DMS153 (cell line): ENCODE results near the gene MAP3K5.
A peak's percentile ranks its signal among the peaks of the same experiment; 100 is the strongest.
"Not testable (repeated sequence)": the region's sequence is repeated elsewhere in the genome, so short reads cannot be mapped to it uniquely, and the experiment has no call there.

Source experiments
- DNase-seq: peaks from one replicate; lab custom pipeline; 2025; lab: John Stamatoyannopoulos, UW

Gene MAP3K5

DNA sequence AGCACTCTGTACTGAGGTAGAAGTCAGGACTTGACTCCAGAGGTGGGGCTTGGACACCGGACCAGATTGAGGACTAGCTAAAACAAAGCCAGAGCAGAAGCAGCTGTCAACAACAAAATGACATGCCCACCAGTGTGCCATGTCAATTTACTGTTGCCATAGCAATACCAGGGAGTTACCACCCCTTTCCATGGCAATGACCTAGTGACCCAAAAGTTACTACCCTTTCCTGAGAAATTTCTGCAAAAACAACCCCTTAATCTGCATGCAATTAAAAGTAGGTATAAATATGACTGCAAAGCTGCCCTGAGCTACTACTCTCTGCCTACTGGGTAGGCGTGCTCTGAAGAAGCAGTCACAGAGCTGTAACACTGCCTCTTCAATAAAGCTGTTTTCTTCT is 21.0 kb downstream of the MAP3K5 start:
- no peak for DNase-seq

DNA sequence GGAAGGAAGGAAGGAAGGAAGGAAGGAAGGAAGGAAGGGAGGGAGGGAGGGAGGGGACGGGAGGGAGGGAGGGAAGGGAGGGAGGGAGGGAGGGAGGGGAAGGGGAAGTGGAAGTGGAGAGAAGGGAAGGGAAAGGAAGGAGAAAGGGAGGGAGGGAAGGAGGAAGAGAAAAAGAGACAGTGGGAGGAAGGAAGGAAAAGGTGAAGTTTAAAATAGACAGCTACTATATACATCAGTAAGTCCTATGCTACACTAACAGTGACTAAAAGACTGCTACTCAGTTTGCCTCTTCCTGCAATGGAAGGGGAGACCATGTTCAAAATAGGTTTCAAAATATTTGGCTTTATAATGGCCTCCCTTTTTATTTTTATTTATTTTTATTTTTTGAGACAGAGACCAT is 22.5 kb downstream of the MAP3K5 start:
- no peak for DNase-seq

DNA sequence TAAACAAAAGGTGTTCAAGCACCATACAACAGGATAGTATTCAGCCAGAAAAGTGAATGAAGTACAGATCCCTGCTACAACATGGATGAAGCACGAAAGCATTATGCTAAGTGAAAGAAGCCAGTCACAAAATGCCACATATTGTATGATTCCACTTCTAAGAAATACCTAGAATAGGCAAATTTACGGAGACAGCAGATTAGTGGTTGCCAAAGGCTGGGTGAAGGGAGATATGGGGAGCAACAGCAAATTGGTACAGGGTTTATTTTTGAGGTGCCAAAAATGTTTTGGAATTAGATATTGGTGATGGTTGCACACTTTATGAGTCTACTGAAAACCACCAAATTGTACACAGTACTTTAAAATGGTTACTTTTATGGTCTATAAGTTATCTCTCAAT is 23.2 kb downstream of the MAP3K5 start:
- DNase-seq = no peak

GRCh38 chr6:136767570-136768309 is 24.5 kb downstream of the MAP3K5 start:
- no peak for DNase-seq

- no peak for DNase-seq
Observed at GRCh38 chr6:136767103-136767502, 25.2 kb downstream of the MAP3K5 start.

DNA sequence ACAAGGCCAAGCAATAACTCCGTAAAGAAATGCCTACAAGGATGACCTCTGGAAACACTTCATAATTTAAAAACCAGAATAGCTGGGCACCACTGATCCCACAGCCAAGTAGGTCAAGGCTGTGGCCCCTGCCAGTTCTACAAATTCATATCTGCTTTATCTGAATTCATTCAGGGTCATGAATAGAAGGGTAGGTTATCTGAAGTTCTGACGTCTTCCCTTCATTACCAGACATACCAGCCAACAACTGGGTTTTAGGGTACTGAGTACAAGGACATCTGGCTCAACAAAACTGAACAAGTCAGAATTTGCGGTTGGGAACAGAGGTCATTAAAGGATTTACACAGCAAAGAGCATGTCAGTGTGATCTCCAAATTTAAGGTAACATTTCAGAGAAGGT is 26.0 kb downstream of the MAP3K5 start:
- DNase-seq = no peak

- no peak for DNase-seq
Observed at GRCh38 chr6:136764517-136764993, 27.7 kb downstream of the MAP3K5 start.

- DNase-seq = no peak
Observed at GRCh38 chr6:136763716-136764516, 28.4 kb downstream of the MAP3K5 start.

GRCh38 chr6:136763255-136763654 is 29.0 kb downstream of the MAP3K5 start:
- DNase-seq = no peak

DNA sequence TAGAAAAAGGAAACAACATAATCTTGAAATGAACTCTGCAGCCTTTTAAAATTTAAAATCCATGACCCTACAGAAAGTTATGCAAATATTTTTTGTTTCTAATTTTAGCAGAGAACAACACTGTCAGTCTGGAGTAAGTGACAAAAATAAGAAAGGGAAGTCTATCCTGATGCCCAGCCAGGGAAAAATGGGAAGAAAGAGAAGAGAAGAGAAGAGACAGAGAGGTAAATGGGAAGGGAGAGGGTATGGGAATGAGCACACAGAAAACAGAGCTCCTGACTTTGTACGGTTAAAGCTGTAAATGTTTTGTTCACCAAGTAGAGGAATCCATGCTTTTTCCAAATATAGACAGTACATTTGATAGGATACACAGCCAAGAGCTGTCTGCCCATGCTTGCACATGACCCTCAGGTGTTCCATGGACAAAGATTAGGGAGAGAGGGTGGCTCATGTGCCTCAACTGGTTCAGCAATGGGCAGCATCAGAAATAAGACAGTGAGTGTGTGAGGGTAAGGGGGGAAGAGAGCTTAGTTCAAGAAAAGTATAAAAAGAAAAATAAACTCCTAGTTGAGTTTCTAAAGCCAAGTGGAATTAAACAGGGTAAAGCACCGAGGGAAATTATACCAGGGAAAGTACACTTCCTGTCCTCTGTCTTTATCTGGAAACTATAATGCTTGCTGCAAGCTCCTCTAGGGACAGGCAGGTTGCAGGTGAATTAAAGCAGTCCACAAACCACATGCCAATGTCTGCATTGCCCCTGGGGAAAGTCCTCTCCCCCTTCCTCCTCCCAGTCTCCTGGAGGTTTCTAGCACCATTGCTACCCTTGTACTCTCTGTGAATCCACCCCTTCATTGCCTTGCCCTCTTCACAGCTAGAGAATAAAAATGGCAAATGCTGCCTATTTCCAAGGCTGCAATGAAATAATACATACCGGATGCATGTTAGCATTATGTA is 30.0 kb downstream of the MAP3K5 start:
- DNase-seq = peak; percentile 30

- DNase-seq = no peak
Observed at GRCh38 chr6:136761227-136761922, 30.9 kb downstream of the MAP3K5 start.

GRCh38 chr6:136760781-136761180 is 31.5 kb downstream of the MAP3K5 start:
- not testable (repeated sequence) for DNase-seq

GRCh38 chr6:136757150-136757549 is 35.1 kb downstream of the MAP3K5 start:
- DNase-seq = no peak

GRCh38 chr6:136754820-136755219 is 37.5 kb downstream of the MAP3K5 start:
- DNase-seq = no peak

- DNase-seq = no peak
Observed at GRCh38 chr6:136753624-136754023, 38.7 kb downstream of the MAP3K5 start.

GRCh38 chr6:136752554-136752953 is 39.7 kb downstream of the MAP3K5 start:
- DNase-seq = no peak

DNA sequence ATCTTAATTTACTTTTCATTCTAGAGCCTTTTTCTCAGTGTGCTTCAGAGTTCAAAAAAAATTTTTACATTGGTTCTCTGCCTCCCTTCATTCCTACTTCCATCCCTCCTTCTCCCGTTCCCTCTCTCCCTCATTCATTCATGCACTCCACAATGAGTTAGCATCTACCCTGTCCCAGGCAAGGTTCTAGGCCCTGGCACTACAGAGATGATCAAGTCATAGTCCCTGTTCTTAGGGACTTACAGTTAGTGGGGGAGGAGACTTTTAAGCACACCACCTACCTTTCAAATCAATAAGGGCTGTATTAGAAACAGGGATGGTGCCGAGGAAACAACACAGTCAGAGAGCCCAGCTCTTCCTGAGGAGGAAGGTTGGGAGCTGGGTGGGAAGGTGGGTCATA is 40.3 kb downstream of the MAP3K5 start:
- DNase-seq = no peak

- DNase-seq = no peak
Observed at GRCh38 chr6:136751522-136751956, 40.7 kb downstream of the MAP3K5 start.

DNA sequence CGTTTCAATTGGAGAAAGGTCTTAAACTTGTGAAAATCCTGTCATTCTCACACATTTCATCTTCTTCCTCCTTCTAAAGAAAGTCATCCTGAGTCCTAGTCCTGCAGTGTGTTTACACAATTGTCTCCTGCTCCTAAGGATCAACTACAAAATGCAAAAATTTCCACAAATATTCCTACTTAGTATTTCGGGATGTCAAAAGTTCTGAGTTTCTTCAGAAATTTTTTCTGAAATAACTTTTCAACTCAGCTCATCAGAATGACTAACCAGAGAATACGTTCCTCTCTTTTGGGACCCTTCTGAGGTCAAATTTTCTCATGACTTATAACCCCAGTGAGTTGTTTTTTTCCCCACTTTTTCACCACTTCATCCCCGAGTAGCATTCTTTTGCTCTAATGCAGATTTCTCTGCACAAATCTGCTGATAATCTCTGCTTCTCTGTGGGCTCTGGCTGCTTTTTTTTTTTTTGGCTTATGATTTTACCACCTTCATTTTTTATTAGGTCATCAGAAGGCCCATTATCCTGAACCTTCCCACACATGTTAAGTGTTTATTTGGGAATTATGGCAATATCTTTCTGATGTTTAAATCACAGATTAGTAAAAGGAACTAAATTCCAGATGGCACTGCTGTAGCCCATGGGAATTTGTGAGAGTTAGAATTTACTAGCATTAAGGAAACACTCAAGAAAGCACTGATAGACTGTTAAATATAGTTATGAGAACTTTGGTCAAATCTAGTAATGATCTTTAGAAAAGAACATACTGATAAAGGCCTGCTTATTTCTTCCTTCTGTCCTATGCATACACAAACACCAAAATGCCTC is 41.4 kb downstream of the MAP3K5 start:
- no peak for DNase-seq

DNA sequence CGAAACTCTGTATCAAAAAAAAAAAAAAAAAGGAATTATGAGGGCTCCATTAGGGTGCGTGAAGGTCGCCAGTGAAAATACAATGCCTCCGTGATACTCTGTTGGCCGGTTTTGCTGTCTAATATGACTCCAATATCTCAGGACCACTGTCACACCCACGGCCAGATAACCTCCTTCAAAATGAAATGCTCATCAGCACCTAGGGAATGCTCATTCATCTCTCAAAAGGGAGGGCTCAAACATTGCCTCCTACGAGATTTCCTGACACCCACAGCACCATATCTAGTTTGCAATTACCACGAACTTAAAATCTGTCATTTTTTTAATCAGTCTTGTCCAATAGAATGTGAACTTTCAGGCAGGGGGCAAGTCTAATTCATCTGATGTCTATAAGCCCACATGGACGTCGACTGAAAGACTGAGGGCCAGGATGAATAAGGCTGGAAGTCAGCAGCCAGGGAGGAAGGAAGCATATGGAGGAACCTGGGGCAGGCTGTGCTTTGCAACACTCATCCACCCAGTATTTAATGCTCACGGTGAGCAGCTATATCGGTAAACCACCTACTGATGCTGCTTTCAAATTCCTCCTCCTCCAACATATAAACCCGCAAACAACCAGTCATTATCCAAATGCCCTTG is 42.8 kb downstream of the MAP3K5 start:
- DNase-seq = no peak
